ENCODE data around the gene NDUFB11. TPM values are rescaled to one million over a fixed set of nuclear protein-coding genes. Genes with fewer than 3 reads are reported as not detected.

Gene NDUFB11
- total RNA-seq, 2 donors from 2014 or later: 72.3 to 94.4 TPM

- Mint-ChIP-seq H3K4me3 (no peak overlapping the region), H3K27me3 (no peaks in the 10 kb centered on the region), H3K36me3 (ENCODE audit: low read depth) (peaks cover 68% of the 10 kb centered on the region), H3K9me3 (no peaks in the 10 kb centered on the region), H3K4me1 (peaks cover 4% of the 10 kb centered on the region), H3K27ac (no peak overlapping the region)
- no peak for ATAC-seq (replicated peaks)
These were observed 24.8 kb upstream of the NDUFB11 start for GRCh38 chrX:47169273-47169672.

- Mint-ChIP-seq H3K27ac (peak overlapping the region; percentile 56), H3K4me1 (peaks cover 4% of the 10 kb centered on the region), H3K4me3 (no peak overlapping the region), H3K27me3 (no peaks in the 10 kb centered on the region), H3K9me3 (no peaks in the 10 kb centered on the region), H3K36me3 (ENCODE audit: low read depth) (peaks cover 67% of the 10 kb centered on the region)
- no peak for ATAC-seq (replicated peaks)
These were observed 24.1 kb upstream of the NDUFB11 start for GRCh38 chrX:47168495-47169073.

GRCh38 chrX:47166126-47166525, 21.6 kb upstream of the NDUFB11 start:
- H3K4me3 Mint-ChIP-seq: no peak overlapping the region
- H3K9me3 Mint-ChIP-seq: no peaks in the 10 kb centered on the region
- no peaks in the 10 kb centered on the region for H3K27me3 Mint-ChIP-seq
- no peak overlapping the region for H3K27ac Mint-ChIP-seq
- H3K4me1 Mint-ChIP-seq: peaks cover 4% of the 10 kb centered on the region
- no peak for ATAC-seq (replicated peaks)
- peaks cover 59% of the 10 kb centered on the region for H3K36me3 Mint-ChIP-seq (ENCODE audit: low read depth)

GRCh38 chrX:47164420-47164819, 19.9 kb upstream of the NDUFB11 start:
- ATAC-seq (replicated peaks): no peak
- Mint-ChIP-seq H3K36me3 (ENCODE audit: low read depth) (peaks cover 61% of the 10 kb centered on the region), H3K4me1 (peaks cover 4% of the 10 kb centered on the region), H3K27me3 (no peaks in the 10 kb centered on the region), H3K4me3 (no peak overlapping the region), H3K27ac (no peak overlapping the region), H3K9me3 (no peaks in the 10 kb centered on the region)

GRCh38 chrX:47162927-47163583, 18.6 kb upstream of the NDUFB11 start:
- Mint-ChIP-seq H3K4me1 (no peaks in the 10 kb centered on the region), H3K4me3 (no peak overlapping the region), H3K27me3 (no peaks in the 10 kb centered on the region), H3K36me3 (ENCODE audit: low read depth) (peaks cover 55% of the 10 kb centered on the region), H3K27ac (no peak overlapping the region), H3K9me3 (no peaks in the 10 kb centered on the region)
- ATAC-seq (replicated peaks): no peak

GRCh38 chrX:47160781-47161180, 16.3 kb upstream of the NDUFB11 start:
- Mint-ChIP-seq H3K27ac (no peak overlapping the region), H3K27me3 (no peaks in the 10 kb centered on the region), H3K4me1 (no peaks in the 10 kb centered on the region), H3K4me3 (no peak overlapping the region), H3K9me3 (no peaks in the 10 kb centered on the region), H3K36me3 (ENCODE audit: low read depth) (peaks cover 68% of the 10 kb centered on the region)
- ATAC-seq (replicated peaks): no peak

- Mint-ChIP-seq H3K27me3 (no peaks in the 10 kb centered on the region), H3K4me1 (no peaks in the 10 kb centered on the region)
These were observed 14.3 kb upstream of the NDUFB11 start for GRCh38 chrX:47158781-47159180.

GRCh38 chrX:47158131-47158530, 13.6 kb upstream of the NDUFB11 start:
- no peaks in the 10 kb centered on the region for H3K27me3 Mint-ChIP-seq
- H3K9me3 Mint-ChIP-seq: no peaks in the 10 kb centered on the region
- H3K4me1 Mint-ChIP-seq: no peaks in the 10 kb centered on the region
- no peak overlapping the region for H3K4me3 Mint-ChIP-seq
- peaks cover 73% of the 10 kb centered on the region for H3K36me3 Mint-ChIP-seq (ENCODE audit: low read depth)
- no peak overlapping the region for H3K27ac Mint-ChIP-seq
- no peak for ATAC-seq (replicated peaks)

More at GRCh38 chrX:47158781-47159180, 14.3 kb upstream of the NDUFB11 start:
- ATAC-seq (replicated peaks): no peak
- Mint-ChIP-seq H3K27ac (no peak overlapping the region), H3K36me3 (ENCODE audit: low read depth) (peaks cover 68% of the 10 kb centered on the region), H3K9me3 (no peaks in the 10 kb centered on the region), H3K4me3 (no peak overlapping the region)

GRCh38 chrX:47156611-47157520, 12.4 kb upstream of the NDUFB11 start:
- Mint-ChIP-seq H3K9me3 (no peaks in the 10 kb centered on the region), H3K4me3 (no peak overlapping the region), H3K27me3 (no peaks in the 10 kb centered on the region), H3K27ac (no peak overlapping the region), H3K36me3 (ENCODE audit: low read depth) (peaks cover 74% of the 10 kb centered on the region), H3K4me1 (no peaks in the 10 kb centered on the region)
- no peak for ATAC-seq (replicated peaks)

GRCh38 chrX:47151435-47151834, 6.9 kb upstream of the NDUFB11 start:
- ATAC-seq (replicated peaks): no peak
- peaks cover 82% of the 10 kb centered on the region for H3K36me3 Mint-ChIP-seq (ENCODE audit: low read depth)
- H3K9me3 Mint-ChIP-seq: no peaks in the 10 kb centered on the region
- H3K4me3 Mint-ChIP-seq: no peak overlapping the region
- no peaks in the 10 kb centered on the region for H3K27me3 Mint-ChIP-seq
- no peaks in the 10 kb centered on the region for H3K4me1 Mint-ChIP-seq
- no peak overlapping the region for H3K27ac Mint-ChIP-seq

GRCh38 chrX:47148946-47149345, 4.4 kb upstream of the NDUFB11 start:
- Mint-ChIP-seq H3K4me3 (peak overlapping the region; percentile 13), H3K4me1 (no peaks in the 10 kb centered on the region), H3K9me3 (no peaks in the 10 kb centered on the region), H3K27me3 (no peaks in the 10 kb centered on the region), H3K27ac (peak overlapping the region; percentile 54), H3K36me3 (ENCODE audit: low read depth) (peaks cover 87% of the 10 kb centered on the region)
- peak; percentile 34 for ATAC-seq (replicated peaks)

GRCh38 chrX:47146936-47147859, 2.7 kb upstream of the NDUFB11 start:
- no peak for ATAC-seq (replicated peaks)
- no peaks in the 10 kb centered on the region for H3K9me3 Mint-ChIP-seq
- H3K4me1 Mint-ChIP-seq: peaks cover 7% of the 10 kb centered on the region
- peaks cover 82% of the 10 kb centered on the region for H3K36me3 Mint-ChIP-seq (ENCODE audit: low read depth)
- no peaks in the 10 kb centered on the region for H3K27me3 Mint-ChIP-seq
- H3K4me3 Mint-ChIP-seq: peak overlapping the region; percentile 99
- peak overlapping the region; percentile 84 for H3K27ac Mint-ChIP-seq

- Mint-ChIP-seq H3K4me1 (peaks cover 7% of the 10 kb centered on the region), H3K9me3 (no peaks in the 10 kb centered on the region), H3K36me3 (ENCODE audit: low read depth) (peaks cover 83% of the 10 kb centered on the region), H3K4me3 (peak overlapping the region; percentile 99), H3K27me3 (no peaks in the 10 kb centered on the region), H3K27ac (peak overlapping the region; percentile 100)
- ATAC-seq (replicated peaks): no peak
These were observed 1.8 kb upstream of the NDUFB11 start for GRCh38 chrX:47146121-47146935.
